ENCODE data around the gene DENND2A.
"Not testable (repeated sequence)": the region's sequence is repeated elsewhere in the genome, so short reads cannot be mapped to it uniquely, and the experiment has no call there.

DENND2A gene

GRCh38 chr7:140526787-140527664 lies 113.6 kb downstream of the DENND2A start:
- DNase-seq (ENCODE audit: low read depth in 1 of 2, low spot score in 1 of 2): no peak
- TF ChIP-seq JUND (IDR thresholded peaks at IDR 0.05; ENCODE audit: low read depth): no peak
- in situ Hi-C loops (cut with HindIII; ENCODE audit: low pct_unique_long_range_greater_than_20kb, low sequenced_read_pairs): no loop called here

GRCh38 chr7:140526214-140526613 lies 114.4 kb downstream of the DENND2A start:
- in situ Hi-C loops (cut with HindIII; ENCODE audit: low pct_unique_long_range_greater_than_20kb, low sequenced_read_pairs): no loop called here
- DNase-seq (ENCODE audit: low read depth in 1 of 2, low spot score in 1 of 2): no peak
- TF ChIP-seq JUND (IDR thresholded peaks at IDR 0.05; ENCODE audit: low read depth): no peak

- no peak for TF ChIP-seq JUND (IDR thresholded peaks at IDR 0.05; ENCODE audit: low read depth)
Observed at GRCh38 chr7:140525743-140526142, 114.9 kb downstream of the DENND2A start.

GRCh38 chr7:140521421-140521820 lies 119.2 kb downstream of the DENND2A start:
- in situ Hi-C loops (cut with HindIII; ENCODE audit: low pct_unique_long_range_greater_than_20kb, low sequenced_read_pairs): no loop called here

More at GRCh38 chr7:140525743-140526142, 114.9 kb downstream of the DENND2A start:
- in situ Hi-C loops (cut with HindIII; ENCODE audit: low pct_unique_long_range_greater_than_20kb, low sequenced_read_pairs): no loop called here
- no peak for DNase-seq (ENCODE audit: low read depth in 1 of 2, low spot score in 1 of 2)

GRCh38 chr7:140519007-140519399 lies 121.6 kb downstream of the DENND2A start:
- TF ChIP-seq JUND (IDR thresholded peaks at IDR 0.05; ENCODE audit: low read depth): no peak
- no peak for DNase-seq (ENCODE audit: low read depth in 1 of 2, low spot score in 1 of 2)
- in situ Hi-C loops (cut with HindIII; ENCODE audit: low pct_unique_long_range_greater_than_20kb, low sequenced_read_pairs): no loop called here

More at GRCh38 chr7:140521421-140521820, 119.2 kb downstream of the DENND2A start:
- TF ChIP-seq JUND (IDR thresholded peaks at IDR 0.05; ENCODE audit: low read depth): no peak
- DNase-seq (ENCODE audit: low read depth in 1 of 2, low spot score in 1 of 2): no peak

GRCh38 chr7:140518370-140519006 lies 122.1 kb downstream of the DENND2A start:
- TF ChIP-seq JUND (IDR thresholded peaks at IDR 0.05; ENCODE audit: low read depth): no peak
- no peak for DNase-seq (ENCODE audit: low read depth in 1 of 2, low spot score in 1 of 2)
- in situ Hi-C loops (cut with HindIII; ENCODE audit: low pct_unique_long_range_greater_than_20kb, low sequenced_read_pairs): no loop called here

GRCh38 chr7:140517546-140518369 lies 122.9 kb downstream of the DENND2A start:
- in situ Hi-C loops (cut with HindIII; ENCODE audit: low pct_unique_long_range_greater_than_20kb, low sequenced_read_pairs): no loop called here
- peak; percentile 73 to 91 for DNase-seq (ENCODE audit: low read depth in 1 of 2, low spot score in 1 of 2)
- no peak for TF ChIP-seq JUND (IDR thresholded peaks at IDR 0.05; ENCODE audit: low read depth)

- peak; percentile 4 to 81 for DNase-seq (ENCODE audit: low read depth in 1 of 2, low spot score in 1 of 2)
- no peak for TF ChIP-seq JUND (IDR thresholded peaks at IDR 0.05; ENCODE audit: low read depth)
- in situ Hi-C loops (cut with HindIII; ENCODE audit: low pct_unique_long_range_greater_than_20kb, low sequenced_read_pairs): no loop called here
Observed at GRCh38 chr7:140512317-140513000, 128.2 kb downstream of the DENND2A start.

GRCh38 chr7:140509789-140510188 lies 130.8 kb downstream of the DENND2A start:
- in situ Hi-C loops (cut with HindIII; ENCODE audit: low pct_unique_long_range_greater_than_20kb, low sequenced_read_pairs): no loop called here
- peak in 1 of 2 experiments; percentile 67 for DNase-seq (ENCODE audit: low read depth in 1 of 2, low spot score in 1 of 2)
- no peak for TF ChIP-seq JUND (IDR thresholded peaks at IDR 0.05; ENCODE audit: low read depth)

- DNase-seq (ENCODE audit: low read depth in 1 of 2, low spot score in 1 of 2); in situ Hi-C loops (cut with HindIII; ENCODE audit: low pct_unique_long_range_greater_than_20kb, low sequenced_read_pairs): not testable (repeated sequence)
Observed at GRCh38 chr7:140507556-140507955, 133.1 kb downstream of the DENND2A start.

GRCh38 chr7:140506788-140507464 lies 133.7 kb downstream of the DENND2A start:
- in situ Hi-C loops (cut with HindIII; ENCODE audit: low pct_unique_long_range_greater_than_20kb, low sequenced_read_pairs): no loop called here
- DNase-seq (ENCODE audit: low read depth in 1 of 2, low spot score in 1 of 2): peak in 1 of 2 experiments; percentile 45
- TF ChIP-seq JUND (IDR thresholded peaks at IDR 0.05; ENCODE audit: low read depth): no peak
